Immature natural killer cell (primary cell): Measurements from ENCODE around the gene TNS1. TPM values are rescaled to one million over a fixed set of nuclear protein-coding genes. Genes with fewer than 3 reads are reported as not detected.
"Not testable (repeated sequence)": the region's sequence is repeated elsewhere in the genome, so short reads cannot be mapped to it uniquely, and the experiment has no call there.

Source experiments
- DNase-seq, 3 donors: peaks; one replicate each; pipeline ENCODE4 v3.0.0; 2022; ENCODE audit warnings: mixed read lengths in 1 of 3
- H3K27ac Mint-ChIP-seq, 6 donors: one replicate each; pipeline ENCODE4 v1.8.0; 2020; ENCODE audit warnings: mixed read lengths in 6 of 6, mild to moderate bottlenecking in 5 of 6, inconsistent platforms in 4 of 6, moderate library complexity in 3 of 6
- H3K27me3 Mint-ChIP-seq, 3 donors: one replicate each; pipeline ENCODE4 v1.8.0; 2020 to 2021; ENCODE audit warnings: low read depth in 3 of 3, mild to moderate bottlenecking in 3 of 3, mixed read lengths in 3 of 3, moderate library complexity in 3 of 3, inconsistent platforms in 1 of 3
- H3K36me3 Mint-ChIP-seq, 3 donors: one replicate each; pipeline ENCODE4 v1.8.0; 2020; ENCODE audit warnings: mixed read lengths in 3 of 3, inconsistent platforms in 2 of 3, mild to moderate bottlenecking in 2 of 3
- H3K4me1 Mint-ChIP-seq, 2 donors: one replicate each; pipeline ENCODE4 v1.8.0; 2020; ENCODE audit warnings: inconsistent platforms in 2 of 2, mild to moderate bottlenecking in 2 of 2, mixed read lengths in 2 of 2, moderate library complexity in 1 of 2
- H3K4me3 Mint-ChIP-seq, 5 donors: one replicate each; pipeline ENCODE4 v1.8.0; 2020; ENCODE audit warnings: mild to moderate bottlenecking in 5 of 5, mixed read lengths in 5 of 5, inconsistent platforms in 3 of 5, moderate library complexity in 3 of 5
- H3K9me3 Mint-ChIP-seq, 6 donors: one replicate each; pipeline ENCODE4 v1.8.0; 2020; ENCODE audit warnings: mild to moderate bottlenecking in 6 of 6, mixed read lengths in 6 of 6, inconsistent platforms in 4 of 6, moderate library complexity in 3 of 6
- polyA plus RNA-seq, 3 donors: library from polyadenylated mRNA; unstranded; fragments of 300-500 nt; fragmentation: Illumina TruSeq; gene quantifications; one replicate each; pipeline ENCODE4 v1.2.3, GENCODE V29; 2021

TNS1 gene
- polyA plus RNA-seq, 3 donors from 2014 or later = 0.40 TPM; not detected in 2

DNA sequence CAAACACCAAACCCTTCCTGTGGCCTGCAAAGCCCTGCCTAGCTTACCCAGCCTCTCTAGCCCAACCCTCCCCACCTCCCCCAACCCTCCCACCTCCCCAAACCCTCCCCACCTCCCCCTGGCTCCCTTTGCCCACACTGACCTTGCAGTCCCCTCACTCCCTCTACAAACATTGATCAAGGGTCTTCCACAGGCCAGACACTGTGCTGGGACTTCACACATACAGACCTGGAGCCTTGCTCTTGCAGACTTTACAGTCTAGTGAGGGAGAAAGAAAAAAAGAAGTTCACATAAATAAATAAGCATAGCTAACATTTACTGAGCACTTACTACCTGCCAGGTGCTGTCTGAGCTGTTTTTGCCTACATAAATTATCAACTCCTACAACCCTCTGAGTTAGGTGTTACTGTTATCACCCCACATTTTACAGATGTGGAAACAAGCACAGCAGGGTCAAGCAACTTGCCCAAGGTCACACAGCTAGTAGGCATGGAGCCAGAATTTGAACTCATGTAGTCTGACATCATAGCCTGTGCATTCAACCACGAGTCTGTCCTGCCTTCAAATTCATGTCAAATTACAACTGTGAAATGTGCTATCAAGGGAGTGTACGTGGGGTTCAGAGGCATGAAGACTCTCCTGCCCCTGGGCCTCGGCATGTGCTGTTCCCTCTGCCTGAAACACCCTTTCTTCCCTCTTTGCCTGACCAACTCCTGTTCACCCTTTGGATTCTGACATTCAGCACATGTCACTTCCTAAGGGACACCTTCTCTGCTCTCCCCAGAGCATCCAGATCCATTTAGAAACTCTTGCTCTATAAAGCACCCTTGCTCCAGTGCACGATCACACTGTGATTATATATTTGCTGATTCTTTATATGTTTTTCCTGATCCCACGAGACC is 209.9 kb downstream of the TNS1 start:
- Mint-ChIP-seq H3K9me3 (no peaks in the 10 kb centered on the region), H3K27ac (peak overlapping the region in 1 of 6 donors; percentile 68), H3K27me3 (peaks cover 0 to 1% (median 0%) of the 10 kb centered on the region in 3 donors), H3K36me3 (no peaks in the 10 kb centered on the region), H3K4me1 (peaks cover 18 to 23% of the 10 kb centered on the region in 2 donors), H3K4me3 (no peak overlapping the region)
- no peak for DNase-seq

DNA sequence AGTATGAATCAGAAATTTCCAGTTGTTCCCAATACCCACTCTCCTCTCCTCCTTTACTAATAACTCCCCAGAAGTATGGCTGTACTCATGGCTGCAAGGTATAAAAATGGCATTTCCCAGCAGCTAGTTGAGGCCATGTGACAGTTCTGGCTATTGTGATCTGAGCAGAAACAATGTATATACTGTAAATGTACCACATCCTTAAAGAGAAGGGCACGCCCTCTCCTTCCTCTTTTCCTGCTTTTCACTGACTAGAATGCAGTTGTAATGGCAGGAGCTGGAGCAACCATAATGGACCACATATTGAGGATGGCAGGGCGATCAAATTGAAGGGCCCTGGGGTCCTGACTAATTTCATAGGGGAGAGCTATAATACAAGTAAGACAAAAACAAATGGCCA is 211.2 kb downstream of the TNS1 start:
- peak overlapping the region in 2 of 6 donors; percentile 11 to 85 for H3K27ac Mint-ChIP-seq
- no peak for DNase-seq
- H3K36me3 Mint-ChIP-seq = no peaks in the 10 kb centered on the region
- peaks cover 0 to 1% (median 0%) of the 10 kb centered on the region in 3 donors for H3K27me3 Mint-ChIP-seq
- no peaks in the 10 kb centered on the region for H3K9me3 Mint-ChIP-seq
- no peak overlapping the region for H3K4me3 Mint-ChIP-seq
- H3K4me1 Mint-ChIP-seq = peaks cover 18 to 23% of the 10 kb centered on the region in 2 donors

DNA sequence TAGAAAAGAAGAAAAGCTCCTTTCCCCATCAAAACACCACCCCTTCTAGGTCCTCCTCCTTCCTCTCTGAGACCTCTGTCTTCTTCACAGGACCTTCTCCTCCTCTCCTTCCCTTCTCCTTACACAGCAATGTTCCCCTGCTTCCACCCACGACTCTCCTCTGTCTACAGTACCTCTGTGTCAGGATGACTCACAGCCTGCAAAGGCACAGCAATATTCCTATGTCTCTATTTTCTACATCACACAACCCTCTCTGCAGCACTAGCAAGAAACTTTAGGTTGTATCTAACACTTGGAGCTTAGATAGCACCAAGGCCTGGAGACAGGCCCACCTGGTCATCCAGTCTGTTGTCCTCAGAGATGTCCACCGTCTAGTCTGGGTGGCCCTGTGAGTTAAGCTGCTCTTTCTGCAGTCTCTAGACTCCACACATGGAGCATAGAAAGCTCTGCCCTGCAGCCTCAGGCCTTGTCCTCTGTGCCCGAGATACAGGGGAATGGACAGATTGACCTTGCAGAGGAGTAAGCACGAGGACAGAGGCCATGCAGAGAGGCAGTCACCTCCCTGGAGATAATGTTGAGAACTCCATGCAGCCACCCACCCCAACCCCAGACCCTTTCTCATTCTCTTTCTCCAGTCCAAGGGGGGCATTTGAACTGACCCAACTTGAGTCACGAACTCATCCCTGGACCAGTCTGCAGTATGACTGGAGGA is 212.0 kb downstream of the TNS1 start:
- H3K4me3 Mint-ChIP-seq = peak overlapping the region; percentile 69 to 90 (median 79)
- H3K9me3 Mint-ChIP-seq = no peaks in the 10 kb centered on the region
- peaks cover 0 to 1% (median 0%) of the 10 kb centered on the region in 3 donors for H3K27me3 Mint-ChIP-seq
- DNase-seq = no peak
- H3K27ac Mint-ChIP-seq = peak overlapping the region; percentile 0 to 92 (median 41)
- H3K36me3 Mint-ChIP-seq = no peaks in the 10 kb centered on the region
- H3K4me1 Mint-ChIP-seq = peaks cover 18 to 23% of the 10 kb centered on the region in 2 donors

DNA sequence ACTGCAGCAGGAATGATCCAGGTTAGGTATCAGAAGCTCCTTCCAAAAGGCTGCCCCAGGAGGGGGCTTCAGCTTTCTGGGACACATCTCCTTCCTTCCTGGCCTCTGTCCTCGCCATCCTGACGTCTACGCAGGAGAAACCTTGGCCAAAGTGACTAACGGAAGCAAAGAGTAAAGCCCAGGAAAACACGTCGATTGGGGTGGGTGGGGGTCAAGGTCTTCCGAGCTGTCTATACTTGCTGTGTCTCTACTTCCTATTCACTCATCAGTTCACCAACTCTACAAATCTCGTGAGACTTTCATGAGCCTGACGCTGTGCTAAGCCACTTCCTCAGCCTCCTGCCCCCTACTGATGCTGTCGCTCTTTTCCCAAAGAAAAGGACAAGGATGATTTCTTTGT is 212.6 kb downstream of the TNS1 start:
- peak overlapping the region; percentile 0 to 92 (median 61) for H3K27ac Mint-ChIP-seq

DNA sequence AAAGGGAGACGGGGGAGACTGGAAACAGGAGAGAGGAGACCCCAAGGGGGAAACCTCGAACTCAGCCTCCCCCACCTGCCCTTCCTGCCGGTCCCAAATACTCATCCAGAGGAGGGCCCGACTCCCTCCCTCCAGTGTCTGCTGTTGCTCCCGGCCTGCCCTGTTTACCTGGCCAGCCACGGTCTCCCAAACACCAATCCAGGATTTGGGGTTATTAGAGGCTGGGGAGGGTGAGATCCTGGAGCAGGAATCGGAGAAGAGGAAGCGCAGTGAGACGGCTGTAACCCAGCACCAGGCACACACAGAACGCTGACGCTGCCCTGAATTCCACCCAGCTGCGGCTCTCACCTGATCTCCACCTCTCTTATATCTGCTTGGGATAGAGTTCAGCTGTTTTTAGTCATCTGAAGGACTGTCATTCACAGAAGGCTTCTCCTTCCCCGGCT is 213.0 kb downstream of the TNS1 start:
- peak overlapping the region; percentile 69 to 90 (median 79) for H3K4me3 Mint-ChIP-seq
- no peaks in the 10 kb centered on the region for H3K9me3 Mint-ChIP-seq
- H3K36me3 Mint-ChIP-seq = no peaks in the 10 kb centered on the region
- H3K4me1 Mint-ChIP-seq = peaks cover 18 to 27% of the 10 kb centered on the region in 2 donors
- H3K27ac Mint-ChIP-seq = peak overlapping the region in 5 of 6 donors; percentile 0 to 92 (median 72)
- DNase-seq = peak in 1 of 3 donors; percentile 3
- H3K27me3 Mint-ChIP-seq = peaks cover 1 to 3% (median 2%) of the 10 kb centered on the region in 3 donors

More for the DNA sequence above, 212.6 kb downstream of the TNS1 start:
- H3K36me3 Mint-ChIP-seq = no peaks in the 10 kb centered on the region
- peaks cover 18 to 27% of the 10 kb centered on the region in 2 donors for H3K4me1 Mint-ChIP-seq
- no peaks in the 10 kb centered on the region for H3K9me3 Mint-ChIP-seq
- H3K4me3 Mint-ChIP-seq = peak overlapping the region; percentile 69 to 90 (median 79)
- H3K27me3 Mint-ChIP-seq = peaks cover 1 to 3% (median 2%) of the 10 kb centered on the region in 3 donors
- peak; percentile 12 to 37 (median 27) for DNase-seq

DNA sequence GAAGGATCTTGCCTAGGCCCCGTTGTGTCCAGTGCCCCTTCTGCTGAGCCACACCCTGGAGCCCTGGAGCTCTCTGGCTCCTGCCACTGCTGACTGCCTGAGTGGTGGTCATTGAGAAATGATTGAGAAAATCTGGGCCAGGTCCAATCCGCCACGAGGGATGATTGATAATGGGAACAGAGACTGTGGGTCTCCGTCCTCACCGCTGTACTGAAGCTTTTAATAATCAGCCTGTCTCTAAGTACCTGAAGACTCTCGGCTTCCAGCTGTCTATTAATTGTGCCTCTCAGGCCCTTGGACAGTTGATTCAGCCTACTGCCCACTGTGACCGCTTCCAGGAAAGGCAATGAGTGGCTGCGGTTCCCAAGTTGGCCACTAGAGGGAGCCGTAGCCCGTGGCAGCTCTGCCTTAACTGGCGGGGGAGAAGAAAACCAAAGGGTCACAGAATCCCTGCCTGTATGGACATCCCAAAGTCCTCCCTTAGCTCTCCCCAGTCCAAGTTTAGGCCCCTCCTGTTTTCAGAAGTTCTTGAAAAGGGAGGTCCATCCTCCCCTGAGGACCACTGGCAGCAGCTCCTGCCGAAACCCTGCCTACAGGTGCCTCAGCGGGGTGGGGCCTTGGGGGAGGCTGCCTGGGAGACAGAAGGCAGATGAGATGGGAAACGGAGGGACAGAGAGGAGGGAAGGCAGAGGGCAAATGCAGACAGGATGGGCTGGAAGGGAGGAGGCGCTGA is 213.6 kb downstream of the TNS1 start:
- H3K4me3 Mint-ChIP-seq = peak overlapping the region; percentile 62 to 90 (median 79)
- H3K27me3 Mint-ChIP-seq = peaks cover 1 to 3% (median 2%) of the 10 kb centered on the region in 3 donors
- H3K36me3 Mint-ChIP-seq = no peaks in the 10 kb centered on the region
- DNase-seq = peak; percentile 57 to 63 (median 61)
- H3K27ac Mint-ChIP-seq = peak overlapping the region in 2 of 6 donors; percentile 58 to 72
- H3K9me3 Mint-ChIP-seq = no peaks in the 10 kb centered on the region
- H3K4me1 Mint-ChIP-seq = peaks cover 18 to 27% of the 10 kb centered on the region in 2 donors

DNA sequence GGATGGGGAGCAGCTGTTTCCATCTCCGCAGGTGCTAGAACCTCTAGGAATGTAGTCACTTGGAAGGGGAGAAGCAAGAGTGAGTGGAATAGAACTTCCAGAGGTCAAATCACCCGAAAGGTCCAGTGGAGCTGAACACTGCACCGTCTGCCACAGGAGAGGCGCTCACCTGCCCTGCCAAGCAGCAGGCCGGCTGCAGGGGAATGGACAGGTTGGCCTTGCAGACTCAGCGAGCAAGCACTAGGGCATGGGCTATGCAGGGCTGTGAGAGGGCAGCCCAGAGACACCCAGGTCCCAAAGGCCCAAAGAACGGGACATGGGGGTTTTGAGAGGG is 214.2 kb downstream of the TNS1 start:
- Mint-ChIP-seq H3K36me3 (no peaks in the 10 kb centered on the region), H3K27me3 (peaks cover 1 to 3% (median 2%) of the 10 kb centered on the region in 3 donors), H3K27ac (no peak overlapping the region), H3K9me3 (no peaks in the 10 kb centered on the region), H3K4me1 (peaks cover 18 to 27% of the 10 kb centered on the region in 2 donors), H3K4me3 (peak overlapping the region in 3 of 5 donors; percentile 14 to 90 (median 39))
- no peak for DNase-seq

DNA sequence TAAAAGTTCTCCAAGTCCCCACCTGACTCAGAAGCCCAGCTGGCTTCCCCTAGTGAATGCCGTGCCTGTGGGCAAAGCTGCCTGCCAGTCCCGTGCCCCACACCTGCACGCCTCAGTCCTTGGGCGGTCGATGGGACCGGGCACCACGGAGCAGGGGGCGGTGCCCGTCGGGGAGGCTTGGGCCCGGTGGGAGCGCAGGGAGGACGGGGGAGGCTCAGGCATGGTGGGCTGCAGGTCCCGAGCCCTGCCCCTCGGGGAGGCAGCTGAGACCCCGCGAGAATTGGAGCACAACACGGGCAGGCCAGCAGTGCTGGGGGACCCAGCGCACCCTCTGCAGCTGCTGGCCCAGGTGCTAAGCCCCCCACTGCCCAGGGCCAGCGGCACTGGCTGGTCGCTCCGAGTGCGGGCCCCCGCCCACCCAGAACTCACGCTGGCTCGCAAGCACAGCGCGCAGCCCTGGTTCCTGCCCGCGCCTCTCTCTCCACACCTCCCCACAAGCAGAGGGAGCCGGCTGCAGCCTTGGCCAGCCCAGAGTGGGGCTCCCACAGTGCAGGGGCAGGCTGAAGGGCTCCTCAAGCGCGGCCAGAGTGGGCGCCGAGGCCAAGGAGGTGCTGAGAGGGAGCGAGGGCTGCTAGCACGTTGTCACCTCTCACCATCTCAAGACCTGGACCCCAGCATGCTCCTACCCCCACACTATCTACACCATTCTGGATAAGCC is 215.5 kb downstream of the TNS1 start:
- Mint-ChIP-seq H3K4me1 (peaks cover 18 to 27% of the 10 kb centered on the region in 2 donors), H3K9me3 (peaks cover 0 to 8% (median 4%) of the 10 kb centered on the region in 6 donors), H3K36me3 (no peaks in the 10 kb centered on the region), H3K4me3 (no peak overlapping the region), H3K27me3 (peaks cover 1 to 5% (median 2%) of the 10 kb centered on the region in 3 donors), H3K27ac (no peak overlapping the region)
- no peak for DNase-seq

DNA sequence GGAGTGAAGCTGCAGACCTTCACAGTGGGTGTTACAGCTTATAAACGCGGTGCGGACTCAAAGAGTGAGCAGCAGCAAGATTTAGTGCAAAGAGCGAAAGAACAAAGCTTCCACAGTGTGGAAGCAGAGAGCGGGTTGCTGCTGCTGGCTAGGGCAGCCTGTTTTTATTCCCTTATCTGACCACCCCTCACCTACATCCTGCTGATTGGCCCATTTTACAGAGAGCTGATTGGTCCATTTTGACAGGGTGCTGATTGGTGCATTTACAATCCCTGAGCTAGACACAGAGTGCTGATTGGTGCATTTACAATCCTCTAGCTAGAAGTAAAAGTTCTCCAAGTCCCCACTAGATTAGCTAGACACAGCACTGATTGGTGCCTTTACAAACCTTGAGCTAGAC is 216.2 kb downstream of the TNS1 start:
- not testable (repeated sequence) for H3K27ac Mint-ChIP-seq, H3K36me3 Mint-ChIP-seq, H3K27me3 Mint-ChIP-seq, H3K4me3 Mint-ChIP-seq, H3K9me3 Mint-ChIP-seq, DNase-seq
- H3K4me1 Mint-ChIP-seq = peaks cover 18 to 27% of the 10 kb centered on the region in 2 donors

DNA sequence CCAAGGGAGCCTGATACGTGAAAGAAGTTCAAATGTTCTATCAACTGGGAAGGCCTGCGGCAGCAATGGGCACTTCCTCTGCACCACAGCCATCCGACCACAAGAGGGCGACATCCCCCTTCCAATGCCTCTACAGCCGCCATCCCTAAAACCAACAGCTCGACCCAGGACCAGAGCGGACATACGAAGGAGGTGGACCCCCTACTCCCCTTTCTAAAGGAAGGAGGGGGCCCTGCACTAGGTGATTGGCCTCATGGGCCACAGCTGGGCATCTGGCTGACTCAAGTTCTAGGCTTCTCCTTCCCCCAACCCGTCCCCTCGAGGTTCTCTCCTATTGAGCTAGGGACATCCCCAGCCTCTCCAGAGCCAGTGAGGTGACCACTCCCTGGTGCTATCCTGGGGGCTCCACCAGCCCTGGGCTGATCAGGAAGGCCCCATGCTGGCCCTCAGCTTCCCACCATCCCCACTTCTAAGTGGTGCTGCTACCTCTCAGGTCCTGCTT is 217.2 kb downstream of the TNS1 start:
- Mint-ChIP-seq H3K4me1 (peaks cover 14 to 24% of the 10 kb centered on the region in 2 donors), H3K9me3 (peaks cover 0 to 8% (median 4%) of the 10 kb centered on the region in 6 donors), H3K36me3 (no peaks in the 10 kb centered on the region), H3K4me3 (peak overlapping the region in 1 of 5 donors; percentile 52), H3K27ac (peak overlapping the region in 2 of 6 donors; percentile 7 to 17), H3K27me3 (peaks cover 1 to 5% (median 2%) of the 10 kb centered on the region in 3 donors)
- peak; percentile 48 to 58 (median 53) for DNase-seq

DNA sequence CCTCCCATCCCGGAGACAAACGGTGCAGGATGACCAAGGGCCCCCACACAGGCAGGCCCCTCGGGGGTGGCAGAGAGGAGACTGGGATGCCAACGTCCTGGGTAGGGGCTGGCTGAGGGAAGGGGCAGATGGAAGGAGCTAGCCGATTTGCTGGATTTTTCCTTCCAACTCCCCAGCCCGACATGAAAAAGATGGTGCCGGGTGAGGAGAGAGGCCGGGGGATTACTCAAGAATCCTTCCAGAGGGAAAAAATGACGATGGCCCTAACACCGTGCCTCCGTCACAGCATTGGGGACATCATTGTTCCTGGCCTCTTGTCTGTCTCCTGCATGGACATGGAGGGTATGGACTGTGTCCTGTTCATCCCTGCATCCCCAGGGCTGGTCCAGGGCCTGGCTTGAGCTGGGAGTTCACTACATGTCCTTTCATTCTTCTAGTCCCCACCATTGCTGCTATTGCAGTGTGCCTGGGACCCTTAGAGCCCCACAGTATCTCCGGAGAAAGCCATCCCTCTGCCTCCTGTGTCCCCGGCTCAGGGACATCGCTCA is 217.7 kb downstream of the TNS1 start:
- peak overlapping the region in 2 of 6 donors; percentile 7 to 17 for H3K27ac Mint-ChIP-seq
- peaks cover 0 to 8% (median 4%) of the 10 kb centered on the region in 6 donors for H3K9me3 Mint-ChIP-seq
- no peak for DNase-seq
- H3K36me3 Mint-ChIP-seq = no peaks in the 10 kb centered on the region
- peaks cover 9 to 19% of the 10 kb centered on the region in 2 donors for H3K4me1 Mint-ChIP-seq
- H3K4me3 Mint-ChIP-seq = peak overlapping the region in 1 of 5 donors; percentile 52
- H3K27me3 Mint-ChIP-seq = peaks cover 1 to 5% (median 2%) of the 10 kb centered on the region in 3 donors

DNA sequence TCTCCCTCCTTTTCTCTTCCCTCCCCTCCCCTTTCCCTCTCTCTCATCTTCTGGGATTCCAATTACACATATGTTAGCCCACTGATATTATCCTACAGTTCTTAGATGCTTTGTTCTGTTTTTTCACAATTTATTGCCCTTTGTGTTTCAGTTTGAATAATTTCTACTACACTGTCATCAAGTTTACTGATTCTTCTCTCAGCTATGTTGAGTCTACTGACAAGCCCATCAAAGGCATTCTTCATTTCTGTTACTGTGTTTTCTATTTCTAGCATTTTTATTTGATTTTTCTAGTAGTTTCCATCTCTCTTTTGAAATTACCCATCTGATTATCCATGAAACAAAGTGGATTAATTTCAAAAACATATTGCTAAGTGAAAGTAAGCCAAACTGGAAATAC is 219.6 kb downstream of the TNS1 start:
- Mint-ChIP-seq H3K4me1 (peaks cover 0 to 7% of the 10 kb centered on the region in 2 donors), H3K27ac (no peak overlapping the region)

More for the DNA sequence above, 219.6 kb downstream of the TNS1 start:
- H3K9me3 Mint-ChIP-seq = peaks cover 0 to 8% (median 4%) of the 10 kb centered on the region in 6 donors
- peaks cover 0 to 8% (median 2%) of the 10 kb centered on the region in 3 donors for H3K27me3 Mint-ChIP-seq
- no peak overlapping the region for H3K4me3 Mint-ChIP-seq
- no peak for DNase-seq
- no peaks in the 10 kb centered on the region for H3K36me3 Mint-ChIP-seq
